A549 (cell line): ENCODE results near the gene GIT1. TPM values are rescaled to one million over a fixed set of nuclear protein-coding genes. Genes with fewer than 3 reads are reported as not detected.

Source experiments
- ATAC-seq, 2 experiments: fragments of 200-7000 bp in 1 of 2; fragments of >200 bp in 1 of 2; cut with Nextera tagmentation in 1 of 2; cut with Tn5 transposase in 1 of 2; 3 replicates each; pipeline versions ENCODE4 v1.8.0 to v1.9.1; 2018 to 2020; ENCODE audit warnings: mild to moderate bottlenecking in 1 of 2, moderate library complexity in 1 of 2
- CTCF ChIA-PET: fragments of 300-600 bp; sonication (Branson Sonifier 250); formaldehyde crosslinking; extraction: SDS; loops from one replicate; lab custom pipeline; 2021; ENCODE audit warnings: antibody characterized with exemption, inconsistent platforms; lab: Yijun Ruan, JAX
- POLR2A ChIA-PET: fragments of 350-600 bp; formaldehyde crosslinking; extraction: SDS; loops from one replicate; lab custom pipeline; 2021; ENCODE audit warnings: antibody characterized with exemption, inconsistent platforms; lab: Yijun Ruan, JAX
- DNase-seq, 2 experiments: peaks; one replicate each; pipeline versions ENCODE4 v3.0.0 to v3.0.0-alpha.2; 2011 to 2016; ENCODE audit warnings: low read depth in 1 of 2, low spot score in 1 of 2
- FAIRE-seq: peaks from 2 replicates; lab custom pipeline; 2011; peaks lifted over from hg19 to GRCh38; lab: Jason Lieb, UNC
- H3K27ac ChIP-seq, 2 experiments: fragments of >200 bp; sonication (Bioruptor Twin); formaldehyde crosslinking; 3 replicates each; pipeline ENCODE4 v1.5.1; 2016 to 2017
- H3K4me1 ChIP-seq: fragments of >200 bp; sonication (Bioruptor Twin); formaldehyde crosslinking; 3 replicates; pipeline ENCODE4 v1.6.1; 2016
- H3K4me2 ChIP-seq: fragments of >200 bp; sonication (Bioruptor Twin); formaldehyde crosslinking; 3 replicates; pipeline ENCODE4 v1.6.1; 2016
- H3K4me3 ChIP-seq: fragments of >200 bp; sonication (Bioruptor Twin); formaldehyde crosslinking; 3 replicates; pipeline ENCODE4 v1.5.1; 2016
- H3K9me3 ChIP-seq: fragments of >200 bp; sonication (Bioruptor Twin); formaldehyde crosslinking; 3 replicates; pipeline ENCODE4 v1.6.1; 2016
- ATOH8 ChIP-seq: fragments of 250-450 bp; sonication (Bioruptor Pico); IDR thresholded peaks from 2 replicates; pipeline ENCODE4 v1.5.0; 2020; ENCODE audit warnings: low read depth, mild to moderate bottlenecking, moderate library complexity
- CHD2 ChIP-seq: fragments of 150-350 bp; IDR thresholded peaks from 2 replicates; pipeline ENCODE4 v1.6.1; 2014; ENCODE audit warnings: low read length; ENCODE audit not compliant: partially characterized antibody
- EHF ChIP-seq: fragments of 250-450 bp; sonication (Bioruptor Pico); IDR thresholded peaks from 2 replicates; pipeline ENCODE4 v1.5.0; 2020; ENCODE audit warnings: mild to moderate bottlenecking
- EHMT2 ChIP-seq: fragments of 200-600 bp; sonication (generic); IDR thresholded peaks from 2 replicates; pipeline ENCODE4 v1.6.1; 2016; ENCODE audit warnings: antibody characterized with exemption, low read depth, mild to moderate bottlenecking, moderate library complexity
- EP300 ChIP-seq, 2 experiments: fragments of >200 bp; sonication (Bioruptor Twin); formaldehyde crosslinking; IDR thresholded peaks; 2 replicates in 1 of 2; 3 replicates in 1 of 2; pipeline ENCODE4 v1.6.1; 2016 to 2017
- FOXS1 ChIP-seq: fragments of 250-450 bp; sonication (Bioruptor Pico); IDR thresholded peaks from 2 replicates; pipeline ENCODE4 v1.5.0; 2020; ENCODE audit warnings: mild to moderate bottlenecking, moderate library complexity
- HDAC2 ChIP-seq: fragments of 200-600 bp; sonication (generic); IDR thresholded peaks from 2 replicates; pipeline ENCODE4 v1.6.1; 2016
- HOXA7 ChIP-seq: fragments of 250-450 bp; sonication (Bioruptor Pico); IDR thresholded peaks from 2 replicates; pipeline ENCODE4 v1.5.0; 2020; ENCODE audit warnings: mild to moderate bottlenecking, moderate library complexity
- HOXB13 ChIP-seq: fragments of 250-450 bp; sonication (Bioruptor Pico); IDR thresholded peaks from 2 replicates; pipeline ENCODE4 v1.5.0; 2020; ENCODE audit warnings: low read depth, mild to moderate bottlenecking, moderate library complexity
- HOXB5 ChIP-seq: fragments of 250-450 bp; sonication (Bioruptor Pico); IDR thresholded peaks from 2 replicates; pipeline ENCODE4 v1.5.0; 2020; ENCODE audit warnings: mild to moderate bottlenecking, moderate library complexity
- JUN ChIP-seq, 2 experiments: fragments of >200 bp; sonication (Bioruptor Twin); formaldehyde crosslinking; IDR thresholded peaks; 2 replicates in 1 of 2; 3 replicates in 1 of 2; pipeline ENCODE4 v1.6.1; 2016 to 2017
- MAX ChIP-seq: IDR thresholded peaks from 2 replicates; pipeline ENCODE4 v1.6.1; 2012
- NPAS2 ChIP-seq: fragments of 250-450 bp; sonication (Bioruptor Pico); IDR thresholded peaks from 2 replicates; pipeline ENCODE4 v1.8.0; 2022; ENCODE audit warnings: mild to moderate bottlenecking, moderate library complexity, borderline replicate concordance
- NR3C1 ChIP-seq: fragments of >200 bp; sonication (Bioruptor Twin); formaldehyde crosslinking; IDR thresholded peaks from 3 replicates; pipeline ENCODE4 v1.6.1; 2017
- PHF8 ChIP-seq: fragments of 200-600 bp; sonication (generic); IDR thresholded peaks from 2 replicates; pipeline ENCODE4 v1.6.1; 2016; ENCODE audit warnings: low read depth, mild to moderate bottlenecking, antibody characterized with exemption, moderate library complexity, borderline replicate concordance
- POLR2AphosphoS2 ChIP-seq: conservative IDR thresholded peaks from 2 replicates; pipeline ENCODE4 v1.6.1; 2012; ENCODE audit warnings: low read length, improper control_type of control experiment, inconsistent platforms
- RAD21 ChIP-seq, 2 experiments: fragments of >200 bp in 1 of 2; sonication (Bioruptor Twin) in 1 of 2; formaldehyde crosslinking in 1 of 2; IDR thresholded peaks in 1 of 2; conservative IDR thresholded peaks in 1 of 2; 2 replicates in 1 of 2; 3 replicates in 1 of 2; pipeline ENCODE4 v1.6.1; 2012 to 2018; ENCODE audit warnings: inconsistent platforms in 1 of 2
- REST ChIP-seq: fragments of 200-600 bp; sonication (generic); IDR thresholded peaks from 2 replicates; pipeline ENCODE4 v1.6.1; 2016; ENCODE audit warnings: antibody characterized with exemption, mild to moderate bottlenecking, moderate library complexity
- SMC3 ChIP-seq: fragments of >200 bp; sonication (Bioruptor Twin); formaldehyde crosslinking; IDR thresholded peaks from 3 replicates; pipeline ENCODE4 v1.6.1; 2018; ENCODE audit warnings: inconsistent platforms
- TFCP2L1 ChIP-seq: fragments of 250-450 bp; sonication (Bioruptor Pico); IDR thresholded peaks from 2 replicates; pipeline ENCODE4 v1.5.0; 2021; ENCODE audit warnings: mild to moderate bottlenecking
- ZC3H11A ChIP-seq: fragments of 450-650 bp; IDR thresholded peaks from 2 replicates; pipeline ENCODE4 v1.6.1; 2014; ENCODE audit warnings: antibody characterized with exemption, mild to moderate bottlenecking
- ZSCAN20 ChIP-seq: fragments of 250-450 bp; sonication (Bioruptor Pico); IDR thresholded peaks from 2 replicates; pipeline ENCODE4 v1.8.0; 2022; ENCODE audit warnings: mild to moderate bottlenecking, moderate library complexity
- WGBS: methylation state at CpG from one replicate; pipeline ENCODE4 v1.1.6; 2017; ENCODE audit errors: missing lambda C conversion rate; 5-methylcytosine and 5-hydroxymethylcytosine counted together
- polyA plus RNA-seq, 4 experiments: library from polyadenylated mRNA; depleted of rRNA in 3 of 4; stranded (reverse); fragments of >200 nt; fragmentation: RNase III in 1 of 4; extraction: RNeasy Plus Mini Kit Qiagen cat#74134 plus additional on column Dnase treatment in 1 of 4; gene quantifications; 2 replicates in 3 of 4; 3 replicates in 1 of 4; pipeline ENCODE4 v1.2.3, GENCODE V29; 2011 to 2017
- TF ChIP-seq, protein P1 (sequence below): fragments of >200 bp; sonication (Bioruptor Twin); formaldehyde crosslinking; IDR thresholded peaks from 3 replicates; pipeline ENCODE4 v1.5.1; 2016

GIT1 gene
- polyA plus RNA-seq, 2 of the 4 experiments (the other 2 are of a cell fraction): 47.8 to 53.0 TPM

GRCh38 chr17:29593591-29594518 lies 4.4 kb upstream of the GIT1 start:
- 0 out of 2 replicates have a peak, but pooled peaks have one; percentile 53 for TF ChIP-seq FOXS1 (CRISPR knock-in tag)
- TF ChIP-seq NPAS2 (CRISPR knock-in tag): no peak
- peak; percentile 36 for TF ChIP-seq MAX
- no peak for TF ChIP-seq JUN (IDR thresholded peaks at IDR 0.05)
- peak; percentile 99 for TF ChIP-seq EHMT2
- peak; percentile 22; the same call in 1 of the 2 replicates for TF ChIP-seq PHF8
- TF ChIP-seq CHD2: no peak
- peak; percentile 80; the same call in 1 of the 2 replicates for TF ChIP-seq HOXB5
- TF ChIP-seq HDAC2: 0 out of 2 replicates have a peak, but pooled peaks have one; percentile 31
- TF ChIP-seq HOXA7: no peak
- no peak for TF ChIP-seq NR3C1
- TF ChIP-seq RAD21 (conservative IDR thresholded peaks at IDR 0.05 in 1 of 2, IDR thresholded peaks at IDR 0.05 in 1 of 2): peak; percentile 63
- TF ChIP-seq REST: peak; percentile 99
- no peak for TF ChIP-seq ZC3H11A
- peak; percentile 58 for TF ChIP-seq SMC3
- 0 out of 2 replicates have a peak, but pooled peaks have one; percentile 39 for TF ChIP-seq ZSCAN20 (CRISPR knock-in tag)
- TF ChIP-seq, protein P1, sequence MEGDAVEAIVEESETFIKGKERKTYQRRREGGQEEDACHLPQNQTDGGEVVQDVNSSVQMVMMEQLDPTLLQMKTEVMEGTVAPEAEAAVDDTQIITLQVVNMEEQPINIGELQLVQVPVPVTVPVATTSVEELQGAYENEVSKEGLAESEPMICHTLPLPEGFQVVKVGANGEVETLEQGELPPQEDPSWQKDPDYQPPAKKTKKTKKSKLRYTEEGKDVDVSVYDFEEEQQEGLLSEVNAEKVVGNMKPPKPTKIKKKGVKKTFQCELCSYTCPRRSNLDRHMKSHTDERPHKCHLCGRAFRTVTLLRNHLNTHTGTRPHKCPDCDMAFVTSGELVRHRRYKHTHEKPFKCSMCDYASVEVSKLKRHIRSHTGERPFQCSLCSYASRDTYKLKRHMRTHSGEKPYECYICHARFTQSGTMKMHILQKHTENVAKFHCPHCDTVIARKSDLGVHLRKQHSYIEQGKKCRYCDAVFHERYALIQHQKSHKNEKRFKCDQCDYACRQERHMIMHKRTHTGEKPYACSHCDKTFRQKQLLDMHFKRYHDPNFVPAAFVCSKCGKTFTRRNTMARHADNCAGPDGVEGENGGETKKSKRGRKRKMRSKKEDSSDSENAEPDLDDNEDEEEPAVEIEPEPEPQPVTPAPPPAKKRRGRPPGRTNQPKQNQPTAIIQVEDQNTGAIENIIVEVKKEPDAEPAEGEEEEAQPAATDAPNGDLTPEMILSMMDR: peak; percentile 52
- TF ChIP-seq EHF (CRISPR knock-in tag): peak; percentile 79
- TF ChIP-seq HOXB13 (CRISPR knock-in tag): peak; percentile 77; the same call in 1 of the 2 replicates
- TF ChIP-seq TFCP2L1 (CRISPR knock-in tag): no peak
- TF ChIP-seq POLR2AphosphoS2: no peak
- no peak for TF ChIP-seq EP300 (IDR thresholded peaks at IDR 0.05)
- TF ChIP-seq ATOH8: 0 out of 2 replicates have a peak, but pooled peaks have one; percentile 73
- peaks cover 38% of the 10 kb centered on the region for H3K4me1 ChIP-seq
- POLR2A ChIA-PET: interaction anchor here (0.5 to 3.0 kb wide), 4 partner anchors 17 to 234 kb away, joined by 3 to 15 read pairs (median 5); no protein-coding TSS in a partner anchor
- H3K4me2 ChIP-seq: peak overlapping the region; percentile 95
- peak in 1 of 2 experiments; percentile 57 for DNase-seq
- no peak for FAIRE-seq
- 0 out of 6 replicates have a peak, but pooled peaks of 1 of the 2 experiments have one; percentile 3 for ATAC-seq
- H3K4me3 ChIP-seq: peak overlapping the region; percentile 82
- CTCF ChIA-PET: interaction anchor here (0.6 to 11.5 kb wide), 10 partner anchors 8 to 511 kb away, joined by 3 to 474 read pairs (median 4); partner anchors contain the start of genes ABHD15 and TP53I13
- no peaks in the 10 kb centered on the region for H3K9me3 ChIP-seq
- H3K27ac ChIP-seq: peak overlapping the region; percentile 95 to 96
- 4% methylated on average over 42 of the region's 64 CpGs for WGBS
